ENCODE data around the gene CLCN6.

DNA sequence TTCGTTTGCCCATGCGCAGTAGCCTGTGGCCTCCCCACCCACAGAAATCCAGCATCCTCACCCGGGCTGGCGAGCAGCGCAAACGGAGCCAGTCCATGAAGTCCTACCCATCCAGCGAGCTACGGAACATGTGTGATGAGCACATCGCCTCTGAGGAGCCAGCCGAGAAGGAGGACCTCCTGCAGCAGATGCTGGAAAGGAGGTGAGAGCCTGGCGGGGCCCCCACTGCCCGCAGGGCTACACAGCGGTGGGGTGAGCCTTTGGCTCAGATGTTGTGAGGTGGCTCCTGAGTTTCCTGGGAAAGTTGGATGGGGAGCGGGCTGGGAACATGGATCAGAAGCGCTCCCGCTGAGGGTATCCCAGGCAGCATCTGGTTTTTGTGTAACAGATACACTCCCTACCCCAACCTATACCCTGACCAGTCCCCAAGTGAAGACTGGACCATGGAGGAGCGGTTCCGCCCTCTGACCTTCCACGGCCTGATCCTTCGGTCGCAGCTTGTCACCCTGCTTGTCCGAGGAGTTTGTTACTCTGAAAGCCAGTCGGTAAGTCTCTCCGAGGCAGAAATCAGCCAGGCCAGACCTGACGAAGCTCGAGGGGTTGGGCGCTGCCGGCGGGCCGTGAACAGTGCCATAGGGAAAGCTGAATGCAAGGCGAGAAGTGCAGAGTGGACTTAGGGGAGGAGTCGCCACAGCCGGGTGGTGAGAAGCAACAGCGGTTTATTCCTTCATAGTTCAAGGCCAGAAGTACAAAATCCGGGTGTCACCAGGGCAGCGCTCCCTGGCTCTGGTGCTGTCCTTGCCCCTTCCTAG is 31.2 kb downstream of the CLCN6 start:
- TF ChIP-seq CTCF (conservative IDR thresholded peaks at IDR 0.05): no peak
- TF ChIP-seq ZFX (IDR thresholded peaks at IDR 0.05): no peak

Data from C4-2B (cell line).